Loucy (cell line): ENCODE results near the gene WDR74.

Source experiments
- EZH2phosphoT487 ChIP-seq: fragments of 200-600 bp; IDR thresholded peaks from 2 replicates; pipeline ENCODE4 v1.6.1; 2018; ENCODE audit warnings: antibody characterized with exemption, mild to moderate bottlenecking, moderate library complexity, borderline replicate concordance
- TF ChIP-seq, protein P1 (sequence below): fragments of 200-600 bp; sonication (generic); conservative IDR thresholded peaks from 2 replicates; pipeline ENCODE4 v1.5.1; 2014; ENCODE audit warnings: mild to moderate bottlenecking, antibody characterized with exemption, low read length

DNA sequence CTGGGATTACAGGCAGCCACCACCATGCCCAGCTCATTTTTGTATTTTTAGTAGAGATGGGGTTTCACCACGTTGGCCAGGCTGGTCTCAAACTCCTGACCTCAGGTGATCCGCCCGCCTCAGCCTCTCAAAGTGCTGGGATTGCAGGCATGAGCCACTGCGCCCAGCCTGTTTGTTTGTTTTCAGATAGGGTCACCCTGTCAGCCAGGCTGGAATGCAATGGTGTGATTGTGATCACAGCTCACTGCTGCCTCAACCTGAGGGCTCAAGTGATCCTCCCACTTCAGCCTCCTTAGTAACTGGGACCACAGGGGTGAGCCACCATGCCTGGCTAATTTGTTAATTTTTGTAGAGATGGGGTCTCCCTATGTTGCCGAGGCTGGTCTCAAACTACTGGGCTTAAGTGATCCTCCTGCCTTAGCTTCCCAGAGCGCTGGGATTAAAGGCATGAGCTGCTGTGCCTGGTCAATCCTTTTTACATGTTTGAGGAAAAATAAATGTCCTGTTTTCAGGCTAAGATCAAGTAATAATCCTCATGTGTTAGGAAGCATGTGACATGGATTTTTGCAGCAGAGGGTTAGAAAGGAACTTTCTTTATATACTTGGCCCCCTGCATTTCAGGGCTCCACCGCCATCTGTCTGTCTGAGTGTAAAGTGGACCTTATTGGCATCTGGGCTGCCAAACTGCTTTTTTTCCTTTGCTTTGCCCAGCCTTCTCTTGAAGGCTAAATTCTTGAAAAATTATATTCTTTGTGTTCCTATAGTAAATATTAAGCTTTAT lies 36.5 kb upstream of the WDR74 start:
- TF ChIP-seq, protein P1, sequence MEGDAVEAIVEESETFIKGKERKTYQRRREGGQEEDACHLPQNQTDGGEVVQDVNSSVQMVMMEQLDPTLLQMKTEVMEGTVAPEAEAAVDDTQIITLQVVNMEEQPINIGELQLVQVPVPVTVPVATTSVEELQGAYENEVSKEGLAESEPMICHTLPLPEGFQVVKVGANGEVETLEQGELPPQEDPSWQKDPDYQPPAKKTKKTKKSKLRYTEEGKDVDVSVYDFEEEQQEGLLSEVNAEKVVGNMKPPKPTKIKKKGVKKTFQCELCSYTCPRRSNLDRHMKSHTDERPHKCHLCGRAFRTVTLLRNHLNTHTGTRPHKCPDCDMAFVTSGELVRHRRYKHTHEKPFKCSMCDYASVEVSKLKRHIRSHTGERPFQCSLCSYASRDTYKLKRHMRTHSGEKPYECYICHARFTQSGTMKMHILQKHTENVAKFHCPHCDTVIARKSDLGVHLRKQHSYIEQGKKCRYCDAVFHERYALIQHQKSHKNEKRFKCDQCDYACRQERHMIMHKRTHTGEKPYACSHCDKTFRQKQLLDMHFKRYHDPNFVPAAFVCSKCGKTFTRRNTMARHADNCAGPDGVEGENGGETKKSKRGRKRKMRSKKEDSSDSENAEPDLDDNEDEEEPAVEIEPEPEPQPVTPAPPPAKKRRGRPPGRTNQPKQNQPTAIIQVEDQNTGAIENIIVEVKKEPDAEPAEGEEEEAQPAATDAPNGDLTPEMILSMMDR, result peak; percentile 18; the same call in 1 of the 2 replicates
- TF ChIP-seq EZH2phosphoT487, result no peak
